Liver (tissue), 9 donors: ENCODE measurements around the gene MS4A1. TPM values are rescaled to one million over a fixed set of nuclear protein-coding genes. Genes with fewer than 3 reads are reported as not detected.

Source experiments
- DNase-seq: peaks from one replicate; pipeline ENCODE4 v3.0.0-alpha.2; 2017; ENCODE audit warnings: low spot score
- H3K27ac ChIP-seq, 2 donors: one replicate each; pipeline ENCODE4 v1.7.0; 2013; ENCODE audit warnings: inconsistent platforms in 2 of 2, low read length in 2 of 2, control low read depth in 1 of 2, low read depth in 1 of 2, mild to moderate bottlenecking in 1 of 2
- H3K27me3 ChIP-seq, 4 donors: one replicate each; pipeline versions ENCODE4 v1.6.1 to v1.7.0; 2013; ENCODE audit warnings: low read length in 3 of 4, inconsistent platforms in 1 of 4, mild to moderate bottlenecking in 1 of 4, moderate library complexity in 1 of 4; ENCODE audit not compliant: control insufficient read depth in 4 of 4, insufficient read depth in 4 of 4
- H3K36me3 ChIP-seq, 4 donors: one replicate each; pipeline versions ENCODE4 v1.6.1 to v1.7.0; 2013; ENCODE audit warnings: low read length in 3 of 4, mild to moderate bottlenecking in 3 of 4, low read depth in 1 of 4, moderate library complexity in 1 of 4; ENCODE audit not compliant: control insufficient read depth in 4 of 4, insufficient read depth in 3 of 4
- H3K4me1 ChIP-seq, 4 donors: one replicate each; pipeline versions ENCODE4 v1.6.1 to v1.7.0; 2013; ENCODE audit warnings: low read length in 3 of 4, mild to moderate bottlenecking in 3 of 4, moderate library complexity in 1 of 4; ENCODE audit not compliant: control insufficient read depth in 4 of 4, insufficient read depth in 4 of 4
- H3K4me3 ChIP-seq, 3 donors: one replicate each; pipeline versions ENCODE4 v1.6.1 to v1.7.0; 2013; ENCODE audit warnings: low read length in 3 of 3, control low read depth in 1 of 3, low read depth in 1 of 3, mild to moderate bottlenecking in 1 of 3
- H3K9ac ChIP-seq, 2 donors: one replicate each; pipeline ENCODE4 v1.7.0; 2013; ENCODE audit warnings: low read length in 2 of 2, mild to moderate bottlenecking in 2 of 2, moderate library complexity in 2 of 2, control low read depth in 1 of 2, low read depth in 1 of 2
- H3K9me3 ChIP-seq, 4 donors: one replicate each; pipeline versions ENCODE4 v1.6.1 to v1.7.0; 2013; ENCODE audit warnings: low read length in 3 of 4; ENCODE audit not compliant: control insufficient read depth in 4 of 4
- ATF3 ChIP-seq: IDR thresholded peaks from 2 replicates; pipeline ENCODE4 v1.6.1; 2016; ENCODE audit warnings: antibody characterized with exemption
- EGR1 ChIP-seq, 2 donors: IDR thresholded peaks; 2 replicates each; pipeline ENCODE4 v1.6.1; 2016 to 2018; ENCODE audit warnings: antibody characterized with exemption in 2 of 2, low read depth in 2 of 2
- GABPA ChIP-seq, 2 donors: IDR thresholded peaks in 1 of 2; conservative IDR thresholded peaks in 1 of 2; 2 replicates each; pipeline ENCODE4 v1.6.1; 2016; ENCODE audit warnings: antibody characterized with exemption in 2 of 2, mild to moderate bottlenecking in 1 of 2, moderate library complexity in 1 of 2
- HNF4A ChIP-seq, 2 donors: conservative IDR thresholded peaks; 2 replicates each; pipeline ENCODE4 v1.6.1; 2016; ENCODE audit warnings: antibody characterized with exemption in 2 of 2, mild to moderate bottlenecking in 2 of 2
- HNF4G ChIP-seq: IDR thresholded peaks from 2 replicates; pipeline ENCODE4 v1.6.1; 2016; ENCODE audit warnings: antibody characterized with exemption
- MAX ChIP-seq: IDR thresholded peaks from 2 replicates; pipeline ENCODE4 v1.6.1; 2016; ENCODE audit warnings: antibody characterized with exemption
- REST ChIP-seq: IDR thresholded peaks from 2 replicates; pipeline ENCODE4 v1.6.1; 2016; ENCODE audit warnings: antibody characterized with exemption, mild to moderate bottlenecking
- SP1 ChIP-seq: IDR thresholded peaks from 2 replicates; pipeline ENCODE4 v1.6.1; 2018; ENCODE audit warnings: antibody characterized with exemption, mild to moderate bottlenecking
- TAF1 ChIP-seq: conservative IDR thresholded peaks from 2 replicates; pipeline ENCODE4 v1.6.1; 2016; ENCODE audit warnings: antibody characterized with exemption, mild to moderate bottlenecking
- YY1 ChIP-seq: IDR thresholded peaks from 2 replicates; pipeline ENCODE4 v1.6.1; 2016; ENCODE audit warnings: antibody characterized with exemption, mild to moderate bottlenecking
- ZBTB33 ChIP-seq: IDR thresholded peaks from 2 replicates; pipeline ENCODE4 v1.6.1; 2016; ENCODE audit warnings: antibody characterized with exemption
- WGBS: extraction: QIAGEN DNeasy Blood & Tissue Kit; methylation state at CpG from one replicate; pipeline ENCODE4 v1.1.7; 2013; 5-methylcytosine and 5-hydroxymethylcytosine counted together
- polyA plus RNA-seq, 2 donors: library from polyadenylated mRNA; stranded (reverse) in 1 of 2; unstranded in 1 of 2; fragments of 200-250 nt in 1 of 2; fragments of >200 nt in 1 of 2; fragmentation: Nextera tagmentation in 1 of 2; extraction: Ambion mirVana in 1 of 2; gene quantifications; one replicate each; pipeline versions ENCODE4 v1.2.1 to v1.2.3, GENCODE V29; 2013 to 2015
- total RNA-seq, 2 donors: library from RNA; depleted of rRNA; stranded (reverse); fragments of >200 nt; gene quantifications; one replicate each; pipeline ENCODE4 v1.2.3, GENCODE V29; 2014
- donor health status: healthy.
- donor health status: healthy.
- donor health status: healthy.
- donor health status: healthy.
- donor health status: healthy.

Gene MS4A1
- total and polyA plus RNA-seq, 4 donors = 0.12 to 3.3 (median 1.2) TPM

GRCh38 chr11:60512651-60513225 lies 57.1 kb downstream of the MS4A1 start (continued):
- TF ChIP-seq YY1 (no peak), EGR1 (IDR thresholded peaks at IDR 0.05; ENCODE audit: low read depth in 2 of 2) (no peak), HNF4G (no peak), TAF1 (no peak), SP1 (no peak), HNF4A (conservative IDR thresholded peaks at IDR 0.05) (no peak), REST (no peak)

GRCh38 chr11:60513496-60514460 lies 58.1 kb downstream of the MS4A1 start:
- Histone ChIP-seq H3K27me3 (no peaks in the 10 kb centered on the region), H3K9me3 (no peaks in the 10 kb centered on the region), H3K4me3 (no peak overlapping the region), H3K9ac (no peak overlapping the region), H3K36me3 (no peaks in the 10 kb centered on the region), H3K27ac (no peak overlapping the region), H3K4me1 (no peaks in the 10 kb centered on the region)
- no peak for DNase-seq
- no peak for TF ChIP-seq MAX
- TF ChIP-seq GABPA (IDR thresholded peaks at IDR 0.05 in 1 of 2, conservative IDR thresholded peaks at IDR 0.05 in 1 of 2) = no peak
- TF ChIP-seq HNF4A (conservative IDR thresholded peaks at IDR 0.05) = no peak
- TF ChIP-seq ZBTB33 = no peak
- TF ChIP-seq TAF1 = no peak
- no peak for TF ChIP-seq ATF3
- no peak for TF ChIP-seq SP1
- no peak for TF ChIP-seq REST
- 65% methylated on average over 2 of the region's 2 CpGs for WGBS
